DMS79 treated with DMSO at 0.1 percent for 48 hours (cell line): ENCODE data around the gene PLCG2.
"Not testable (repeated sequence)": the region's sequence is repeated elsewhere in the genome, so short reads cannot be mapped to it uniquely, and the experiment has no call there.

Experiments used
- DNase-seq: peaks from one replicate; lab custom pipeline; 2025; lab: John Stamatoyannopoulos, UW

Gene PLCG2

DNA sequence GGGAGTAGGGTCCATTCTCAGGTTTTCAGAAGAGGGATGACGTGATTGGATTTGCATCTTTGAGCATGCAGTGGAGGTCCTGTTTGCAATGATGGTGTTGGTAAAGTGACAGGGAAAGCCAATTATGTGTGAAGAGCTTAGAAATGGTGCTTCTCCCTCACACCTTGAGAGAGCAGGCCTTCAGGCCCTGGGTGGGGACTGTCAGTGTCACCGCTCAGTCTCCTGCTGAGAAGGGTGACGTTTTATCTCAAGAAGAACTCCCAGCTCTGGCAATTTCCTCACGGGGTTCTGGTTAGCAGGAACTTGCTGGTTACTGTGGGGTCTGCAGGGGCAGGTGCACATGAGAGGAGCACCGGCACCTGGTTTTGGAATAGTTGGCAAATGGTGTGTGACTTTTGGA lies 11.2 kb downstream of the PLCG2 start:
- no peak for DNase-seq

- DNase-seq, result no peak
Measured at GRCh38 chr16:81790830-81791435, 11.8 kb downstream of the PLCG2 start.

DNA sequence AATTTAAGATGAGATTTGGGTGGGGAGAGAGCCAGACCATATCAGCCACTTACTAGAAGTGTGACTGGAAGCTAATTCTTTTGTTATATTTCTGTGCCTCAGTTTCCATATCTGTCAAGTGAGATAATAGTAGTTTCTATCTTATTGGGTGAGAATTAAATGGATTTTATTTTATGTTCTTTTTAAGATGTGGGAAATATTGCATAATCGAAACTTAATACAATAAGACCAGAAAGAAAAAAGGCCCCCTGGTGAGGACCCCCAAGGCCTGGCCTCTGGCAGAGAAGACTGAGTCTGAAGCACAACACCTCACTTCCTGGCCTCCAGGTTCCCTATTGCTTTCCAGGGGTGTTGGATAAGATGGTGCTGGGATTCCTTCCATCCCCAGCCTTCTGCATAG lies 13.7 kb downstream of the PLCG2 start:
- DNase-seq, result no peak

- no peak for DNase-seq
Measured at GRCh38 chr16:81795193-81795592, 16.1 kb downstream of the PLCG2 start.

GRCh38 chr16:81796035-81796434 lies 16.9 kb downstream of the PLCG2 start:
- DNase-seq, result no peak

DNA sequence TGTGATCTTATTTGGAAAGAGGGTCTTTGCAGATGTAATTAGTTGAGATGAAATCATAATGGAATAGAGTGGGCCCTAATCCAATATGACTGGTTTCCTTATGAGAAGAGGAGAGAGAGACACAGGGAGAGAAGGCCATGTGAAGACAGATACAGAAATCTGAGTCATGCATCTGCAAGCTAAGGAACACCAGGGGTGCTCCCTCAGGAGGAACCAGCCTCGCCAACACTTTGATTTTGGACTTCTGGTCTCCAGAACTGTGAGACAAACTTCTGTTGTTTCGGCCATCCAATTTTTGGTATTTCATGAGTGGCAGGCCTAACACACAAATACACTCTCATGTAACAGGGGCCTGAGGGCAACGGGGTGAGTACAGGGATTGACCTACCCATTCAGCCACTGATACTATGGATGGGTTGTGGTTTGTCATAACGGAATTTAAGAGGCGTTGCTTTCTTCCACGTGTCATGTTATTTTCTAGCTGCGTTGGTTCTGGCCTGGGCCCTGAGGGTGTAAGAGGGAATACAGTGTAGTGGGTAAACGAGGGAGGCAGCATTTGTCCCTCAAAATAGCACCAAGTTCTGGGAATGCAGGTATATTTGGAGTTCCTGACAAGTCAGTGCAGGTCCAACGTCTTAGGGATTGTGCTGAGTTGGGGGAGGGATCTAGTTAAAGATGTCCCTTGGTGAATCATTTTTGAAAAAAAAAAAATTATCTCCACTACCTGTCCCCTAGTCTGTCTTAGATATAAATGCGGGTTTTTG lies 17.7 kb downstream of the PLCG2 start:
- no peak for DNase-seq

- no peak for DNase-seq
Measured at GRCh38 chr16:81797443-81797842, 18.4 kb downstream of the PLCG2 start.

DNA sequence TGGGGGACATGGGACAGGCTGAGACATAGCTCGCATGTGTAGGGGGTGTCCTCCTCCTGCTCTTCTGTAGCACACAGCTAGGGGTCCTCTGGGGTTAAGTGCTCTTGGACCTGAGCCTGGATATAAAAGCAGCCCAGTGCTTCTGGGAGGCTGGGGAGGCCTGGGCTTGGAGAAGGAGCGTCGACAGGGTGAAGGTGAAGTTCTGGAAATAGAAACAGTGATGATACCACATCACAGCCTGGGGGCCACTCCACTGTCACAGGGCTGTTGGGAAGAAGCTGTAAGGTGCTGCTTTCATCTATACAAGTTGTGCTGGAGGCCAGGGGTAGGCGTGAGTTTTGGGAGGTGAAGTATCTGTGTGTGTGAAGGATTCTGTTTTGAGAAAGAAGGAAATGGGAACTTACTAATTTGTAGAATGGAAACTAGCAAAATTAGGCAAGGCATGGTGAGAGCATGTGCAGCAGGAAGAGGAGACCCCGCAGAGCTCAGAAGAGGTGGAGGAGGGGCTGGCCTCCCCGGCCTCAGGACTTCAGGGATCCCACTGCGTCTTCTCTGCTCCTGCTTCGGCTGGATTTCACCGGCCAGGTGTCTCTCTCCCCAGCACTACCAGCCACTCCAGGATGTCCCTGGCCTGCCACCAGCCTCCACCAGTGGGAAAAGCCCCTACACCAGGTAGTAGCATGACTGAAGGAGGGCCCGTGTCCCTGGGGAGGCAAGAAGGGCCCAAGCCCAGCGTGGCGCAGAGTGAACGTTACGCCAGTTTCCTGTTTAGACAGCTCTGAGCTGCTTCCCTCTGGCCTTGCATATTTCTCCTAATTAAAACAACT lies 19.4 kb downstream of the PLCG2 start:
- no peak for DNase-seq

DNA sequence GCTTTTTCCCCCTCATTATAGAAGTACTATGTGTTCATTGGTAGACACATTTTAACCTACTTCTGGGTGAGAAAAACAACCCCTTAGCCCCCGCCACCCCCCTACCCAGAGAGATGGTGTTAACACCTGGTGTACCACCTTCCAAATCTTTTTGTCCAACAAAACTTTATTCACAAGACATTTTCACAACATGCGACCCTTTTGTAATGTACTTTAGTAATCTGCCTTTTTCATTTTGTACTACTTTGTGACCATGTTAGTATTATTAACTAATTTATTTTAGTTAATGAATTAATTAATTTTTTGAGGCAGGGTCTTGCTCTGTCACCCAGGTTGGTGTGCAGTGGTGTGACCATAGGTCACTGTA lies 20.0 kb downstream of the PLCG2 start:
- no peak for DNase-seq

GRCh38 chr16:81801724-81802123 lies 22.6 kb downstream of the PLCG2 start:
- not testable (repeated sequence) for DNase-seq

- DNase-seq, result no peak
Measured at GRCh38 chr16:81803332-81803731, 24.2 kb downstream of the PLCG2 start.

DNA sequence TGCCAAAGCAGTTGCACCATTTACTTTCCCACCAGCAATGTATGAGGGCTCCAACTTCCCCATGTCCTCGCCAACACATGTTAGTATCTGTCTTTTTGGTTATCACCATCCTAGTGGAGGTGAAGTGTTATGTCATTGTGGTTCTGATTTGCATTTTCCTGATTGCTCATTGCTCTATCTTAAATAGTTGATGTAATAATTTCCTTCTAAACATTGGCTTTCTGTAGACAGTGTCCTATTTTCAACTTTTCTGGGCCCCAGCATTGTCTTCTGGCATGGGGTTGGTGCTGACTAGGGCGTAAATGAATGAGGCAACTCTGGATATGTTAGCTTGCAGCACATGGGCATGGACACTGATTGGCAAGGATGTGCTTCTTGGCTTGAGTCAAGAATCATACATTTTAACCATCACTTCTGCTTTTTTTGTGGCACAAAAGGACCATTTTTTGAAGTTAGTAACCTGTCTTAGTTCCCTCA lies 25.1 kb downstream of the PLCG2 start:
- DNase-seq, result no peak

GRCh38 chr16:81806696-81807095 lies 27.6 kb downstream of the PLCG2 start:
- no peak for DNase-seq

DNA sequence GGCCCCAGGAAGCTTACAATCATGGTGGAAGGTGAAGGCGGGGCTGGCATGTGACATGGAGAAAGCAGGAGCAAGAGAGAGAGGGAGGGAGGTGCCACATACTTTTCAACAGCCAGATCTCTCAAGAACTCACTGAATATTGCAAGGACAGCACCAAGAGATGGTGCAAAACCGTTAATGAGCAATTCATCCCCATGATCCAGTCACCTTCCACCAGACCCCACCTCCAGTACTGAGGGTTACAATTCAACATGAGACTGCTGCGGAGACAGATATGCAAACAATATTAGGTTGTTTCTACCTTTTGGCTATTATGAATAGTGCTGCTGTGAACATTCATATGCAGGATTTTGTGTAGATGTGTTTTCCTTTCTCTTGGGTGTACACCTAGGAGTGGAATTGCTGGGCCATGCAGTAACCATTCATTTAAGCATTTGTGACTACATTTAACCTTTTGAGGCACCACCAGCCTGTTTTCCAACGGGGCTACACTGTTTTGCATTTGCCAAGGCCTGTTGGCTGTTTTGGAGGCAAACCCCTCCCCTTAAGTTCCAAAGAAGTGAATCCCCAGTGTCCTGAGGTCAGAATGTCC lies 28.8 kb downstream of the PLCG2 start:
- DNase-seq, result no peak

GRCh38 chr16:81808933-81809480 lies 29.9 kb downstream of the PLCG2 start:
- no peak for DNase-seq

GRCh38 chr16:81809567-81809966 lies 30.5 kb downstream of the PLCG2 start:
- no peak for DNase-seq

- no peak for DNase-seq
Measured at GRCh38 chr16:81810361-81810760, 31.3 kb downstream of the PLCG2 start.

DNA sequence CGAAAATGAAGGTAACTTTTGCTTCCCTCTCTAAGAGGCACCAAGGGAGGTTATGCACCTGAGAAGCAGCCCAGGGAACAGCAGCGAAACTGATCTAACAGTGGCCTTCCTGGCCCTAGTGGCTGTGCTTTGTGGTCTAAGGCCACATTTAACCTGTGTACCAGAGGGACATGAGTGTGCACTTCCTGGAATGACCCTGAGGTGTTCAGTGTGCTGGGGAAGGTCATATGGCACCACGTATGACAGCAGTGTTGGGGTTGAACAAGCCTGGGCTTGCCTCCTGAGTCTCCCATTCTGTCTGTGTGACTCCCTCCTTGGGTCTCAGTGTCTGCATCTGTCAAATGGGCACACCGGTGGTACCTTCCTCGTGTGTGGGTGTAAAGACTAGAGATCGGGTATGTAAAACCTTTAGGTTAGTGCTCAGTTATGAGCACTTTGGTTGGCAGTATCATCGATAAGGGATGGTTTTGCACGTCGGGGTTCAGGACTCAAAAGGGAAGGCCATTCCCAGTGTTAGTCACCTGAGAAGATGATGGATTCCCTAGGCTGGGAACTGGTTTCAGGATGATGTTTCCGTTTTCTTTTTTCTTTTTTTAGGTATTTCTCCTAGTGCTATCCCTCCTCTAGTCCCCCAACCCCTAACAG lies 31.9 kb downstream of the PLCG2 start:
- DNase-seq, result no peak

- DNase-seq, result no peak
Measured at GRCh38 chr16:81813648-81814047, 34.6 kb downstream of the PLCG2 start.

DNA sequence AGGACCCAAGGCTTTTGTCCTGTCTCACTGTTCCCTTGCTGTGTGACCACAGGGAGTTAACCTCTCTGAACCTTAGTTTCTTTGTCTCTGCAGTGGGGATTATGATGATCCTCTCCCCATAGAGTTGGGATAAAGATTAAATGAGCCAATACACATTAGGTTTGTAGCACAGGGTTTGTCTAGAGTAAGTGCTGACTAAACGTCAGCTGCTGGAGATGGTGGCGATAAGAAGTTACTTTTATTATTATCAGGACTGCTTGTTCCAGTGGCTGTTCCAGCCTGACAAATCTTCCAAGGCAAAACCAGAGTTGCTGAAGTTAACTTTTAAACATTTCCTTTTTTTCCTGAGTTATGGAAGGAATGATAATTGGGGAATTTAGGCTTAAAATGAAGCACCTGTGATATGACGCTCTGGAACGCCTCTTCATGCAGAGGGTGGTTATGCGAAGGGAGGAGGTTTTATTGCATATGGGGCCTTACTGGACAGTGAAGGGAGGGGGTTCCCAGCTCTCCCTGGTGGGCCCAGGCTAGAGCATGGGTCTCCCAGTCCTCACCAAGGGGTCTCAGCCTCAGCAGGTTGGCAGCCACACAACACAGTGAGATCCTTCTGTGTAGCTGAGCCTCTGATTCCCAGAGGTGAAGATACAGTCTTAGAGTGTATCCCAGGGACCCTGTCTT lies 35.8 kb downstream of the PLCG2 start:
- no peak for DNase-seq

GRCh38 chr16:81815429-81815766 lies 36.3 kb downstream of the PLCG2 start:
- DNase-seq, result no peak
